Panc1 (cell line): ENCODE results near the gene ARL15. TPM values are rescaled to one million over a fixed set of nuclear protein-coding genes. Genes with fewer than 3 reads are reported as not detected.

Experiments used
- ATAC-seq: fragments of 200-7000 bp; cut with Tn5 transposase; 2 replicates; pipeline ENCODE4 v1.9.1; 2020; ENCODE audit warnings: mild to moderate bottlenecking, moderate library complexity
- BruUV-seq: library from RNA; stranded (reverse); fragments of 400-500 nt; replicated peaks from 2 replicates; lab custom pipeline; 2021; lab: Mats Ljungman, UMichigan
- CTCF ChIA-PET: fragments of 300-600 bp; sonication (Branson Sonifier 250); formaldehyde crosslinking; loops from one replicate; lab custom pipeline; 2022; ENCODE audit warnings: antibody characterized with exemption; lab: Charles Lee
- POLR2A ChIA-PET: fragments of 300-600 bp; sonication (Branson Sonifier 250); formaldehyde crosslinking; loops from one replicate; lab custom pipeline; 2022; ENCODE audit warnings: antibody characterized with exemption; lab: Charles Lee
- DNase-seq: peaks from one replicate; pipeline ENCODE4 v3.0.0-alpha.2; 2010; ENCODE audit warnings: low read depth, low spot score
- H3K27ac ChIP-seq: 2 replicates; pipeline ENCODE4 v1.5.1; 2011; ENCODE audit warnings: mild to moderate bottlenecking, low read length, inconsistent platforms
- H3K27me3 ChIP-seq: fragments of 200-500 bp; sonication (Bioruptor generic); 2 replicates; pipeline ENCODE4 v1.6.0; 2014; ENCODE audit warnings: low read length, inconsistent platforms; ENCODE audit not compliant: control insufficient read depth, insufficient read depth
- H3K36me3 ChIP-seq: fragments of 200-500 bp; sonication (Bioruptor generic); 2 replicates; pipeline ENCODE4 v1.5.1; 2014; ENCODE audit warnings: inconsistent platforms, mild to moderate bottlenecking, low read length, moderate library complexity; ENCODE audit not compliant: control insufficient read depth, insufficient read depth
- H3K4me1 ChIP-seq: 2 replicates; pipeline ENCODE4 v1.5.1; 2011; ENCODE audit warnings: inconsistent platforms, mild to moderate bottlenecking, low read length, moderate library complexity; ENCODE audit not compliant: control insufficient read depth, insufficient read depth
- H3K4me3 ChIP-seq, 2 experiments: 2 replicates each; pipeline ENCODE4 v1.5.1; 2011 to 2012; ENCODE audit warnings: low read depth in 2 of 2, low read length in 2 of 2, mild to moderate bottlenecking in 2 of 2, inconsistent platforms in 1 of 2, moderate library complexity in 1 of 2
- H3K9me3 ChIP-seq: fragments of 200-500 bp; sonication (Bioruptor generic); 2 replicates; pipeline ENCODE4 v1.5.1; 2014; ENCODE audit warnings: low read depth, mild to moderate bottlenecking, inconsistent platforms, low read length, moderate library complexity; ENCODE audit not compliant: control insufficient read depth, insufficient read depth
- CTCF ChIP-seq: fragments of 450-650 bp; IDR thresholded peaks from 2 replicates; pipeline ENCODE4 v1.5.1; 2017; ENCODE audit warnings: mild to moderate bottlenecking
- POLR2AphosphoS5 ChIP-seq: IDR thresholded peaks from 2 replicates; pipeline ENCODE4 v1.6.1; 2012; ENCODE audit warnings: mild to moderate bottlenecking, low read depth, low read length, moderate library complexity
- SIN3A ChIP-seq: IDR thresholded peaks from 2 replicates; pipeline ENCODE4 v1.6.1; 2012; ENCODE audit warnings: low read depth, mild to moderate bottlenecking, low read length, moderate library complexity, borderline replicate concordance; ENCODE audit not compliant: insufficient read depth
- TCF7L2 ChIP-seq: IDR thresholded peaks from 2 replicates; pipeline ENCODE4 v1.6.1; 2011; ENCODE audit warnings: mild to moderate bottlenecking, low read depth, low read length, inconsistent platforms
- in situ Hi-C: cut with HindIII; loops from 2 replicates; pipeline ENCODE4 v1.10.0; 2016; ENCODE audit warnings: low sequenced_read_pairs, low pct_unique_long_range_greater_than_20kb
- intact Hi-C: fragments of 100-400 bp; cut with micrococcal nuclease; formaldehyde crosslinking; loops from one replicate; pipeline ENCODE4 v1.10.0; 2022; ENCODE audit not compliant: unreplicated experiment
- total RNA-seq: library from RNA; stranded (reverse); gene quantifications from one replicate; pipeline ENCODE4 v1.2.1, GENCODE V29; 2021; ENCODE audit not compliant: unreplicated experiment
- TF ChIP-seq, protein P1 (sequence below), 2 experiments: IDR thresholded peaks; 2 replicates each; pipeline ENCODE4 v1.6.1; 2011 to 2012; ENCODE audit warnings: low read depth in 2 of 2, control low read depth in 1 of 2, low read length in 1 of 2, mild to moderate bottlenecking in 1 of 2, moderate library complexity in 1 of 2; ENCODE audit not compliant: insufficient read depth in 1 of 2

The ARL15 gene
- total RNA-seq, 1 experiment from 2014 or later: 16.5 TPM

DNA sequence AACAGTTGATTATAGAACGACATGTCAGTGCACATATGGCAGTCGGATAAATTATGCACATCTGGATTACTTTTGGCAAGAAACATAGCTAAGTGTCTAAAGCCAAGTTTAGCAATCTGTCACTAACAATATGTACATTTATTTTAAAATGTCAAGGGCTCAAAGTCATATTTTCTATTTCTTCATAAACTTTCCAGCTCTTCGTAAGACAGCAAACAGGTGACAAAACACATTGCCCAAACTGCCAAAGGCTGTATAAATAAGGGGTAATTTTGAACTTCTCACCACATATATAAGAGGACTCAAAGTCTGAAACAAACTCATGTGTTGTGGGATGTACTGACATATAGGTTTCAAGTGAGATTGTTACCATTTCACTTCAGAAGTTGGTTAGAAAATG, 237.2 kb downstream of the ARL15 start:
- intact Hi-C loops (no loop called here), in situ Hi-C loops (no loop called here)
- Histone ChIP-seq H3K9me3 (no peaks in the 10 kb centered on the region), H3K27me3 (no peaks in the 10 kb centered on the region), H3K4me1 (no peaks in the 10 kb centered on the region), H3K4me3 (no peak overlapping the region), H3K36me3 (no peaks in the 10 kb centered on the region), H3K27ac (no peak overlapping the region)
- CTCF ChIA-PET: no interaction called here
- ATAC-seq: no peak
- TF ChIP-seq TCF7L2 (no peak), SIN3A (no peak), POLR2AphosphoS5 (no peak), CTCF (no peak)
- TF ChIP-seq, protein P1, sequence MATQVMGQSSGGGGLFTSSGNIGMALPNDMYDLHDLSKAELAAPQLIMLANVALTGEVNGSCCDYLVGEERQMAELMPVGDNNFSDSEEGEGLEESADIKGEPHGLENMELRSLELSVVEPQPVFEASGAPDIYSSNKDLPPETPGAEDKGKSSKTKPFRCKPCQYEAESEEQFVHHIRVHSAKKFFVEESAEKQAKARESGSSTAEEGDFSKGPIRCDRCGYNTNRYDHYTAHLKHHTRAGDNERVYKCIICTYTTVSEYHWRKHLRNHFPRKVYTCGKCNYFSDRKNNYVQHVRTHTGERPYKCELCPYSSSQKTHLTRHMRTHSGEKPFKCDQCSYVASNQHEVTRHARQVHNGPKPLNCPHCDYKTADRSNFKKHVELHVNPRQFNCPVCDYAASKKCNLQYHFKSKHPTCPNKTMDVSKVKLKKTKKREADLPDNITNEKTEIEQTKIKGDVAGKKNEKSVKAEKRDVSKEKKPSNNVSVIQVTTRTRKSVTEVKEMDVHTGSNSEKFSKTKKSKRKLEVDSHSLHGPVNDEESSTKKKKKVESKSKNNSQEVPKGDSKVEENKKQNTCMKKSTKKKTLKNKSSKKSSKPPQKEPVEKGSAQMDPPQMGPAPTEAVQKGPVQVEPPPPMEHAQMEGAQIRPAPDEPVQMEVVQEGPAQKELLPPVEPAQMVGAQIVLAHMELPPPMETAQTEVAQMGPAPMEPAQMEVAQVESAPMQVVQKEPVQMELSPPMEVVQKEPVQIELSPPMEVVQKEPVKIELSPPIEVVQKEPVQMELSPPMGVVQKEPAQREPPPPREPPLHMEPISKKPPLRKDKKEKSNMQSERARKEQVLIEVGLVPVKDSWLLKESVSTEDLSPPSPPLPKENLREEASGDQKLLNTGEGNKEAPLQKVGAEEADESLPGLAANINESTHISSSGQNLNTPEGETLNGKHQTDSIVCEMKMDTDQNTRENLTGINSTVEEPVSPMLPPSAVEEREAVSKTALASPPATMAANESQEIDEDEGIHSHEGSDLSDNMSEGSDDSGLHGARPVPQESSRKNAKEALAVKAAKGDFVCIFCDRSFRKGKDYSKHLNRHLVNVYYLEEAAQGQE (IDR thresholded peaks at IDR 0.05; ENCODE audit: insufficient read depth in 1 of 2, low read depth in 2 of 2, low read length in 1 of 2): no peak
- POLR2A ChIA-PET: no interaction called here
- BruUV-seq: no TSS peak
- DNase-seq: no peak

DNA sequence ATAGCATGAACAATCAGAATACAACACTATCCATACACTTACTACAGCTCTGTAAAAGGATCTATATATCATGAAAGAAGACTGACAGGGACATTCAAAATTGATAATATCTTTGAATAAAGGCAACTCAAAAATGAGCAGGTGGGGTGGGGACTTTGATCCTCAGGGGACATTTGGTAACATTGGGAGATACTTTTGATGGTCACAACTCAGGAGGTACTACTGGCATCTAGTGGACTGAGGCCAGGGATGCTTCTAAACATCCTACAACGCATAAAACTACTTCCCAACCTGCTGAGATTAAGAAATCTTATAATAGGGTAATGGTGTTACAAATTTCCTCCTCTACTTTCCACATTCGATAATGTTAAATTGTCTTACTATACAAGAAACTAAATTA, 243.9 kb downstream of the ARL15 start:
- in situ Hi-C loops: no loop called here
- DNase-seq: no peak
- no peaks in the 10 kb centered on the region for H3K9me3 ChIP-seq
- H3K36me3 ChIP-seq: no peaks in the 10 kb centered on the region
- no TSS peak for BruUV-seq
- no peaks in the 10 kb centered on the region for H3K27me3 ChIP-seq
- H3K4me3 ChIP-seq: no peak overlapping the region
- intact Hi-C loops: no loop called here
- POLR2A ChIA-PET: no interaction called here
- H3K27ac ChIP-seq: no peak overlapping the region
- TF ChIP-seq TCF7L2 (no peak), POLR2AphosphoS5 (no peak), SIN3A (no peak), CTCF (peak; percentile 5; the same call in 1 of the 2 replicates)
- TF ChIP-seq, protein P1 (IDR thresholded peaks at IDR 0.05; ENCODE audit: insufficient read depth in 1 of 2, low read depth in 2 of 2, low read length in 1 of 2): no peak
- ATAC-seq: no peak
- H3K4me1 ChIP-seq: no peaks in the 10 kb centered on the region
- CTCF ChIA-PET: no interaction called here
